B cell (primary cell): ENCODE measurements around the gene FLAD1. TPM values are rescaled to one million over a fixed set of nuclear protein-coding genes. Genes with fewer than 3 reads are reported as not detected.
A peak's percentile ranks its signal among the peaks of the same experiment; 100 is the strongest.

ENCODE experiments used
- ATAC-seq: fragments of 200-7000 bp; cut with Tn5 transposase; one replicate; pipeline ENCODE4 v1.10.0; 2021; ENCODE audit warnings: low read depth, mild to moderate bottlenecking, moderate number of reproducible peaks, moderate library complexity
- CTCF ChIA-PET: fragments of 350-600 bp; sonication (Branson Sonifier 250); formaldehyde crosslinking; loops from one replicate; lab custom pipeline; 2021; ENCODE audit warnings: antibody characterized with exemption, inconsistent platforms; lab: Charles Lee
- POLR2A ChIA-PET: fragments of 350-600 bp; sonication (Branson Sonifier 250); formaldehyde crosslinking; loops from one replicate; lab custom pipeline; 2021; ENCODE audit warnings: antibody characterized with exemption; lab: Charles Lee
- DNase-seq: peaks from one replicate; pipeline ENCODE4 v3.0.0; 2013
- H2AFZ ChIP-seq: 2 replicates; pipeline ENCODE4 v1.6.1; 2012; ENCODE audit warnings: mild to moderate bottlenecking, low read depth, low read length; ENCODE audit not compliant: insufficient read depth, poor library complexity, severe bottlenecking
- H3K27ac ChIP-seq, 2 donors: 1 replicate in 1 of 2; 2 replicates in 1 of 2; pipeline ENCODE4 v1.5.1; 2012 to 2013; ENCODE audit warnings: low read length in 2 of 2, mild to moderate bottlenecking in 2 of 2, moderate library complexity in 1 of 2
- H3K27me3 ChIP-seq, 4 experiments: fragments of 200-600 bp in 1 of 4; sonication (generic) in 1 of 4; replicated peaks in 1 of 4; 1 replicate in 2 of 4; 2 replicates in 2 of 4; pipeline versions ENCODE4 v1.6.1 to v1.7.0; 2013 to 2016; ENCODE audit warnings: low read length in 3 of 4, mild to moderate bottlenecking in 2 of 4, mixed read lengths in 1 of 4, moderate library complexity in 1 of 4; ENCODE audit not compliant: insufficient read depth in 4 of 4, control insufficient read depth in 3 of 4; ENCODE audit errors: control extremely low read depth in 1 of 4
- H3K36me3 ChIP-seq, 2 experiments: replicated peaks in 1 of 2; 1 replicate in 1 of 2; 2 replicates in 1 of 2; pipeline versions ENCODE4 v1.6.1 to v1.7.1; 2013; ENCODE audit warnings: low read length in 1 of 2; ENCODE audit not compliant: insufficient read depth in 2 of 2, control insufficient read depth in 1 of 2; ENCODE audit errors: control extremely low read depth in 1 of 2, extremely low read depth in 1 of 2
- H3K4me1 ChIP-seq, 2 donors: fragments of 200-600 bp in 1 of 2; sonication (generic) in 1 of 2; 1 replicate in 1 of 2; 2 replicates in 1 of 2; pipeline versions ENCODE4 v1.5.1 to v1.6.1; 2013 to 2017; ENCODE audit warnings: low read length in 2 of 2; ENCODE audit not compliant: control insufficient read depth in 2 of 2, insufficient read depth in 2 of 2
- H3K4me2 ChIP-seq: replicated peaks from 2 replicates; pipeline ENCODE3; 2012; ENCODE audit warnings: mild to moderate bottlenecking, low read depth, low read length; ENCODE audit not compliant: poor library complexity, severe bottlenecking
- H3K4me3 ChIP-seq, 5 experiments: fragments of 200-600 bp in 1 of 5; sonication (generic) in 1 of 5; 1 replicate in 3 of 5; 2 replicates in 2 of 5; pipeline versions ENCODE4 v1.5.1 to v1.7.0; 2011 to 2016; ENCODE audit warnings: low read length in 4 of 5, mild to moderate bottlenecking in 4 of 5, low read depth in 2 of 5, control low read depth in 1 of 5, moderate library complexity in 1 of 5; ENCODE audit not compliant: insufficient read depth in 1 of 5; ENCODE audit errors: control extremely low read depth in 1 of 5, extremely low read depth in 1 of 5
- H3K79me2 ChIP-seq: fragments of 200-600 bp; sonication (generic); one replicate; pipeline ENCODE4 v1.6.0; 2016; ENCODE audit warnings: low read length; ENCODE audit not compliant: control insufficient read depth, insufficient read depth
- H3K9ac ChIP-seq: fragments of 200-600 bp; sonication (generic); 2 replicates; pipeline ENCODE4 v1.6.1; 2017; ENCODE audit warnings: mild to moderate bottlenecking, low read length, moderate library complexity
- H3K9me3 ChIP-seq, 3 donors: one replicate each; pipeline versions ENCODE4 v1.6.1 to v1.7.1; 2013; ENCODE audit warnings: low read length in 2 of 3; ENCODE audit not compliant: control insufficient read depth in 2 of 3, insufficient read depth in 1 of 3; ENCODE audit errors: control extremely low read depth in 1 of 3
- H4K20me1 ChIP-seq: 2 replicates; pipeline ENCODE4 v1.6.0; 2012; ENCODE audit warnings: mild to moderate bottlenecking, low read length; ENCODE audit not compliant: insufficient read depth, control insufficient read depth, poor library complexity, severe bottlenecking
- H3K27ac Mint-ChIP-seq: one replicate; pipeline ENCODE4 v1.8.0; 2021; ENCODE audit warnings: mixed read lengths
- H3K27me3 Mint-ChIP-seq: one replicate; pipeline ENCODE4 v1.8.0; 2021; ENCODE audit warnings: mixed read lengths
- H3K4me1 Mint-ChIP-seq: one replicate; pipeline ENCODE4 v1.8.0; 2021; ENCODE audit warnings: mixed read lengths
- H3K4me3 Mint-ChIP-seq: one replicate; pipeline ENCODE4 v1.8.0; 2021; ENCODE audit warnings: mixed read lengths
- H3K9me3 Mint-ChIP-seq: one replicate; pipeline ENCODE4 v1.8.0; 2022; ENCODE audit warnings: mixed read lengths; ENCODE audit not compliant: insufficient read depth
- EZH2 ChIP-seq: IDR thresholded peaks from 2 replicates; pipeline ENCODE4 v1.6.1; 2012; ENCODE audit warnings: borderline replicate concordance, low read depth, mild to moderate bottlenecking, moderate library complexity, low read length; ENCODE audit not compliant: insufficient read depth, poor library complexity, severe bottlenecking
- WGBS: methylation state at CpG from one replicate; pipeline ENCODE4 v1.1.5; 2013; ENCODE audit warnings: missing lambda C conversion rate; ENCODE audit not compliant: insufficient coverage; 5-methylcytosine and 5-hydroxymethylcytosine counted together
- intact Hi-C: fragments of 100-400 bp; cut with micrococcal nuclease; formaldehyde crosslinking; loops from one replicate; pipeline ENCODE4 v1.10.0; 2022
- polyA plus RNA-seq: library from polyadenylated mRNA; depleted of rRNA; stranded (reverse); fragments of >200 nt; gene quantifications from 2 replicates; pipeline ENCODE4 v1.2.3, GENCODE V29; 2012
- total RNA-seq, 2 donors: library from RNA; stranded (reverse); fragments of 120-200 nt in 1 of 2; gene quantifications; 1 replicate in 1 of 2; 2 replicates in 1 of 2; pipeline versions ENCODE4 v1.2.3 to v1.2.4, GENCODE V29; 2013 to 2022
- TF ChIP-seq, protein P1 (sequence below): fragments of 200-600 bp; IDR thresholded peaks from one replicate; pipeline ENCODE4 v1.8.0; 2022; ENCODE audit warnings: antibody characterized with exemption, mild to moderate bottlenecking

The FLAD1 gene
- total and polyA plus RNA-seq, 2 donors (not counting 1 experiment from before 2014, with no cell fraction given): 51.4 to 83.0 TPM

GRCh38 chr1:155005076-155006011 is 22.2 kb downstream of the FLAD1 start:
- H3K9ac ChIP-seq: peak overlapping the region; percentile 94
- H3K4me2 ChIP-seq: peak overlapping the region; percentile 96
- peak overlapping the region in 4 of 5 experiments; percentile 84 to 98 (median 93) for H3K4me3 ChIP-seq
- H4K20me1 ChIP-seq: peaks cover 29% of the 10 kb centered on the region
- ATAC-seq: peak; percentile 1
- H3K9me3 ChIP-seq: no peaks in the 10 kb centered on the region
- no peak for TF ChIP-seq EZH2
- TF ChIP-seq, protein P1, sequence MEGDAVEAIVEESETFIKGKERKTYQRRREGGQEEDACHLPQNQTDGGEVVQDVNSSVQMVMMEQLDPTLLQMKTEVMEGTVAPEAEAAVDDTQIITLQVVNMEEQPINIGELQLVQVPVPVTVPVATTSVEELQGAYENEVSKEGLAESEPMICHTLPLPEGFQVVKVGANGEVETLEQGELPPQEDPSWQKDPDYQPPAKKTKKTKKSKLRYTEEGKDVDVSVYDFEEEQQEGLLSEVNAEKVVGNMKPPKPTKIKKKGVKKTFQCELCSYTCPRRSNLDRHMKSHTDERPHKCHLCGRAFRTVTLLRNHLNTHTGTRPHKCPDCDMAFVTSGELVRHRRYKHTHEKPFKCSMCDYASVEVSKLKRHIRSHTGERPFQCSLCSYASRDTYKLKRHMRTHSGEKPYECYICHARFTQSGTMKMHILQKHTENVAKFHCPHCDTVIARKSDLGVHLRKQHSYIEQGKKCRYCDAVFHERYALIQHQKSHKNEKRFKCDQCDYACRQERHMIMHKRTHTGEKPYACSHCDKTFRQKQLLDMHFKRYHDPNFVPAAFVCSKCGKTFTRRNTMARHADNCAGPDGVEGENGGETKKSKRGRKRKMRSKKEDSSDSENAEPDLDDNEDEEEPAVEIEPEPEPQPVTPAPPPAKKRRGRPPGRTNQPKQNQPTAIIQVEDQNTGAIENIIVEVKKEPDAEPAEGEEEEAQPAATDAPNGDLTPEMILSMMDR: no peak
- H3K27ac ChIP-seq: peak overlapping the region; percentile 80 to 81
- 64% methylated on average over 7 of the region's 17 CpGs for WGBS
- H2AFZ ChIP-seq: no peak overlapping the region
- DNase-seq: peak; percentile 76
- H3K4me3 Mint-ChIP-seq: peak overlapping the region; percentile 90
- intact Hi-C loops: loop anchor here (1.0 kb wide), 1 partner anchor 12 kb away; no protein-coding TSS in a partner anchor
- H3K9me3 Mint-ChIP-seq: no peaks in the 10 kb centered on the region
- no peaks in the 10 kb centered on the region for H3K27me3 ChIP-seq
- H3K36me3 ChIP-seq: peaks cover 0 to 5% of the 10 kb centered on the region in 2 experiments
- peaks cover 65 to 67% of the 10 kb centered on the region in 2 donors for H3K4me1 ChIP-seq
- no peaks in the 10 kb centered on the region for H3K27me3 Mint-ChIP-seq
- H3K4me1 Mint-ChIP-seq: peaks cover 56% of the 10 kb centered on the region
- POLR2A ChIA-PET: interaction anchor here (1.5 to 7.4 kb wide), 2 partner anchors 10 to 31 kb away, joined by 9 to 74 read pairs; partner anchors contain the start of gene CKS1B
- H3K27ac Mint-ChIP-seq: peak overlapping the region; percentile 86
- CTCF ChIA-PET: interaction anchor here (1.5 to 18.4 kb wide), 4 partner anchors 5 to 50 kb away, joined by 3 to 295 read pairs (median 150); partner anchors contain the start of genes FLAD1, LENEP, PBXIP1 and ZBTB7B
- peaks cover 73% of the 10 kb centered on the region for H3K79me2 ChIP-seq
